Measurements from ENCODE around the gene CCDC192. TPM values are rescaled to one million over a fixed set of nuclear protein-coding genes. Genes with fewer than 3 reads are reported as not detected.
"Not testable (repeated sequence)": the region's sequence is repeated elsewhere in the genome, so short reads cannot be mapped to it uniquely, and the experiment has no call there.

CCDC192 gene
- total RNA-seq, 1 donor = not detected

- Histone ChIP-seq H3K27me3 (ENCODE audit: insufficient read depth, low read length) (no peaks in the 10 kb centered on the region), H3K4me3 (ENCODE audit: low read length) (no peak overlapping the region), H3K4me1 (ENCODE audit: insufficient read depth, low read length) (no peaks in the 10 kb centered on the region), H3K9me3 (ENCODE audit: low read depth, low read length) (no peaks in the 10 kb centered on the region)
Observed at GRCh38 chr5:127685662-127686061, 17.5 kb upstream of the CCDC192 start.

GRCh38 chr5:127686424-127686823, 16.8 kb upstream of the CCDC192 start:
- Histone ChIP-seq H3K9me3 (ENCODE audit: low read depth, low read length) (no peaks in the 10 kb centered on the region), H3K4me1 (ENCODE audit: insufficient read depth, low read length) (no peaks in the 10 kb centered on the region), H3K4me3 (ENCODE audit: low read length) (no peak overlapping the region), H3K27me3 (ENCODE audit: insufficient read depth, low read length) (no peaks in the 10 kb centered on the region)

GRCh38 chr5:127694518-127695171, 8.5 kb upstream of the CCDC192 start:
- no peaks in the 10 kb centered on the region for H3K4me1 ChIP-seq (ENCODE audit: insufficient read depth, low read length)
- H3K27me3 ChIP-seq (ENCODE audit: insufficient read depth, low read length) = no peaks in the 10 kb centered on the region
- no peak overlapping the region for H3K4me3 ChIP-seq (ENCODE audit: low read length)

GRCh38 chr5:127695346-127695745, 7.8 kb upstream of the CCDC192 start:
- Histone ChIP-seq H3K9me3 (ENCODE audit: low read depth, low read length) (no peaks in the 10 kb centered on the region), H3K4me1 (ENCODE audit: insufficient read depth, low read length) (no peaks in the 10 kb centered on the region), H3K4me3 (ENCODE audit: low read length) (no peak overlapping the region), H3K27me3 (ENCODE audit: insufficient read depth, low read length) (no peaks in the 10 kb centered on the region)

More at GRCh38 chr5:127694518-127695171, 8.5 kb upstream of the CCDC192 start:
- H3K9me3 ChIP-seq (ENCODE audit: low read depth, low read length) = no peaks in the 10 kb centered on the region

- Histone ChIP-seq H3K9me3 (ENCODE audit: low read depth, low read length) (no peaks in the 10 kb centered on the region), H3K4me3 (ENCODE audit: low read length) (no peak overlapping the region), H3K27me3 (ENCODE audit: insufficient read depth, low read length) (no peaks in the 10 kb centered on the region), H3K4me1 (ENCODE audit: insufficient read depth, low read length) (no peaks in the 10 kb centered on the region)
Observed at GRCh38 chr5:127696683-127697082, 6.5 kb upstream of the CCDC192 start.

GRCh38 chr5:127697894-127698600, 5.1 kb upstream of the CCDC192 start:
- Histone ChIP-seq H3K4me1 (ENCODE audit: insufficient read depth, low read length) (no peaks in the 10 kb centered on the region), H3K4me3 (ENCODE audit: low read length) (no peak overlapping the region)

GRCh38 chr5:127699416-127699815, 3.8 kb upstream of the CCDC192 start:
- Histone ChIP-seq H3K9me3 (ENCODE audit: low read depth, low read length) (no peaks in the 10 kb centered on the region), H3K4me1 (ENCODE audit: insufficient read depth, low read length) (no peaks in the 10 kb centered on the region), H3K27me3 (ENCODE audit: insufficient read depth, low read length) (no peaks in the 10 kb centered on the region), H3K4me3 (ENCODE audit: low read length) (no peak overlapping the region)

More at GRCh38 chr5:127697894-127698600, 5.1 kb upstream of the CCDC192 start:
- H3K27me3 ChIP-seq (ENCODE audit: insufficient read depth, low read length) = no peaks in the 10 kb centered on the region
- no peaks in the 10 kb centered on the region for H3K9me3 ChIP-seq (ENCODE audit: low read depth, low read length)

GRCh38 chr5:127700237-127700766, 2.9 kb upstream of the CCDC192 start:
- peaks cover 3% of the 10 kb centered on the region for H3K4me1 ChIP-seq (ENCODE audit: insufficient read depth, low read length)
- H3K9me3 ChIP-seq (ENCODE audit: low read depth, low read length) = no peaks in the 10 kb centered on the region
- no peaks in the 10 kb centered on the region for H3K27me3 ChIP-seq (ENCODE audit: insufficient read depth, low read length)
- no peak overlapping the region for H3K4me3 ChIP-seq (ENCODE audit: low read length)

GRCh38 chr5:127702434-127702833, 757 bp upstream of the CCDC192 start:
- no peak overlapping the region for H3K4me3 ChIP-seq (ENCODE audit: low read length)
- no peaks in the 10 kb centered on the region for H3K9me3 ChIP-seq (ENCODE audit: low read depth, low read length)
- peaks cover 3% of the 10 kb centered on the region for H3K4me1 ChIP-seq (ENCODE audit: insufficient read depth, low read length)
- no peaks in the 10 kb centered on the region for H3K27me3 ChIP-seq (ENCODE audit: insufficient read depth, low read length)

GRCh38 chr5:127705120-127705892, 2.1 kb downstream of the CCDC192 start:
- H3K9me3 ChIP-seq (ENCODE audit: low read depth, low read length) = no peaks in the 10 kb centered on the region
- H3K27me3 ChIP-seq (ENCODE audit: insufficient read depth, low read length) = no peaks in the 10 kb centered on the region
- H3K4me3 ChIP-seq (ENCODE audit: low read length) = no peak overlapping the region
- H3K4me1 ChIP-seq (ENCODE audit: insufficient read depth, low read length) = peaks cover 3% of the 10 kb centered on the region

- Histone ChIP-seq H3K4me1 (ENCODE audit: insufficient read depth, low read length) (peaks cover 3% of the 10 kb centered on the region), H3K9me3 (ENCODE audit: low read depth, low read length) (no peaks in the 10 kb centered on the region), H3K4me3 (ENCODE audit: low read length) (no peak overlapping the region), H3K27me3 (ENCODE audit: insufficient read depth, low read length) (no peaks in the 10 kb centered on the region)
Observed at GRCh38 chr5:127706691-127707090, 3.5 kb downstream of the CCDC192 start.

GRCh38 chr5:127707209-127707608, 4.0 kb downstream of the CCDC192 start:
- Histone ChIP-seq H3K9me3 (ENCODE audit: low read depth, low read length) (no peaks in the 10 kb centered on the region), H3K27me3 (ENCODE audit: insufficient read depth, low read length) (no peaks in the 10 kb centered on the region), H3K4me3 (ENCODE audit: low read length) (no peak overlapping the region), H3K4me1 (ENCODE audit: insufficient read depth, low read length) (peaks cover 3% of the 10 kb centered on the region)

GRCh38 chr5:127713083-127713482, 9.9 kb downstream of the CCDC192 start:
- not testable (repeated sequence) for H3K27me3 ChIP-seq (ENCODE audit: insufficient read depth, low read length); H3K4me1 ChIP-seq (ENCODE audit: insufficient read depth, low read length); H3K4me3 ChIP-seq (ENCODE audit: low read length); H3K9me3 ChIP-seq (ENCODE audit: low read depth, low read length)

GRCh38 chr5:127718181-127718580, 15.0 kb downstream of the CCDC192 start:
- no peak overlapping the region for H3K4me3 ChIP-seq (ENCODE audit: low read length)
- H3K9me3 ChIP-seq (ENCODE audit: low read depth, low read length) = no peaks in the 10 kb centered on the region
- H3K27me3 ChIP-seq (ENCODE audit: insufficient read depth, low read length) = no peaks in the 10 kb centered on the region
- peaks cover 6% of the 10 kb centered on the region for H3K4me1 ChIP-seq (ENCODE audit: insufficient read depth, low read length)

- no peak overlapping the region for H3K4me3 ChIP-seq (ENCODE audit: low read length)
- H3K27me3 ChIP-seq (ENCODE audit: insufficient read depth, low read length) = no peaks in the 10 kb centered on the region
- no peaks in the 10 kb centered on the region for H3K9me3 ChIP-seq (ENCODE audit: low read depth, low read length)
- peaks cover 10% of the 10 kb centered on the region for H3K4me1 ChIP-seq (ENCODE audit: insufficient read depth, low read length)
Observed at GRCh38 chr5:127723571-127723970, 20.4 kb downstream of the CCDC192 start.

All from mononuclear cell (primary cell).